Measurements from ENCODE around the gene RNF43.
A peak's percentile ranks its signal among the peaks of the same experiment; 100 is the strongest.

The RNF43 gene

GRCh38 chr17:58417300-58418092, at the start of gene RNF43:
TSS of gene RNF43 (minus strand) at chr17:58417534. CDS start at chr17:58415577, 1,957 bp downstream.
- peak; percentile 98 for DNase-seq

DNA sequence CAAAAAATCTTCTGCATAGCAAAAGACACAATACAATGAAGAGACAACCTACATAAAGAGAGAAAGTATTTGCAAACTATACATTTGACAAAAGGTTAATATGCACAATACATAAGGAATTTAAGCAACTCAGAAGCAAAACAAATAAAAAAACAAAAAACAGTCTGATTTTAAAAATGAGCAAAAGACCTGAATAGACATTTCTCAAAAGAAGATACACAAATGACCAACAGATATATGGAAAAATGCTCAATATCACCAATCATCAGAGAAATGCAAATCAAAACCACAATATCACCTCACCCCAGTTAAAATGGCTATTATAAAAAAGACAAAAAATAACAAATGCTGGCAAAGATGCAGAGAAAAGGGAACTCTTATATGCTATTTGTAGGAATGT, 38.2 kb upstream of the RNF43 start:
- DNase-seq = no peak

DNA sequence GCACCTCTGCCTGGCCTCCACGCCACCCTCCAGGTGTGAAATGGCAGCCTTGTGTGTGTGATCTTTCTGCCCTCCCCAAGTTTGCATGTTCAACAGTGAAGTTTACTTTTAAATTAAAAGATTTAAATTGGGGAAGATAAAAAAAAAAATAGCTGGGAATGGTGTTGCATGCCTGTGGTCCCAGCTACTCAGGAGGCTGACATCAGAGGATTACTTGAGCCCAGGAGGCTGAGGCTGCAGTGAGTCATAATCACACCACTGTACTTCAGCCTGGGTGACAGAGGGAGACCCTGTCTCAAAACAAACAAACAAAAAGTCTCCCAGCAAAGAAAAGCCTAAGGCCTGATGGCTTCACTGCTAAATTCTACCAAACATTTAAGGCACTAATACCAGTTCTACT, 35.4 kb upstream of the RNF43 start:
- no peak for DNase-seq

DNA sequence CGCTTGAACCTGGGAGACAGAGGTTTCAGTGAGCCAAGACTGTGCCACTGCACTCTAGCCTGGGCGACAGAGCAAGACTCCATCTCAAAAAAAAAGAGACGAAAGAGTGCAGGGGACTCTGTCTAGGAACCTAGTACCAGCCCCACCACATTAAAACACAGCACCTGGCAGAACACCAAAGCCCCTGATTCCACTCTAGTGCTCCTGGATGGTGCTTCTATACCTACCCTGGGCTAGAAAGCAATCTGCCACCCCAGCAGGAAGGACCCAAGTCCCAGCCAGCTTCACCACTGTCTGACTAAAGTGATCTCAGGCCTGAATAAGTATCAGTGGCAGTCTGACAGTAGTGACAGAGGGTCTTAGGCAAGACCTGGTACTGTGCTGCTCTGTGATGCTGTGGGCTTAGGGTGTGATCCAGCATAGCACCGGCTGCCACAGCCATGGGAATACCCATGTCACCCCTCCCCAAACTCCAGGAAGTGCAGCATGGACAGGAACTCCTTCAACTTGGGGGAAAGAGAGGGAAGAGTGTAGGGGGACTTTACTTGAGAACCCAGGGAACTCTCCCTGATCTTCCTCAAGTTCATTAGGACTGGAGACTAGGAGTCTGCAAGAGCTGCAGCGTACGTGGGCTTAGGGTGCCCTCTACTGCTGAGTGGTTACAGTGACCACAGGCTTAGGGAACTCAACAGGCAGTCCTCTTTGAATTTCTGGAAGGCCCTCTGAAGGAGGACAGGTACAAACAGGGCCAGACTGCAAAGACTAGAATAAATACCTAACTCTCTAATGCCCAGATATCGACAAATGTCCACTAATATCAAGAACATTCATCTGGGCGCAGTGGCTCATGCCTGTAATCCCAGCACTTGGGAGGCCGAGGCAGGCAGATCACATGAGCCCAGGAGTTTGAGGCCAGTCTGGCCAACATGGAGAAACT, 30.0 kb upstream of the RNF43 start:
- DNase-seq = peak; percentile 37

GRCh38 chr17:58446086-58446485, 28.8 kb upstream of the RNF43 start:
- no peak for DNase-seq

GRCh38 chr17:58436805-58437239, 19.5 kb upstream of the RNF43 start:
- DNase-seq = no peak

GRCh38 chr17:58436245-58436644, 18.9 kb upstream of the RNF43 start:
- DNase-seq = no peak

GRCh38 chr17:58432806-58433573, 15.7 kb upstream of the RNF43 start:
- DNase-seq = no peak

DNA sequence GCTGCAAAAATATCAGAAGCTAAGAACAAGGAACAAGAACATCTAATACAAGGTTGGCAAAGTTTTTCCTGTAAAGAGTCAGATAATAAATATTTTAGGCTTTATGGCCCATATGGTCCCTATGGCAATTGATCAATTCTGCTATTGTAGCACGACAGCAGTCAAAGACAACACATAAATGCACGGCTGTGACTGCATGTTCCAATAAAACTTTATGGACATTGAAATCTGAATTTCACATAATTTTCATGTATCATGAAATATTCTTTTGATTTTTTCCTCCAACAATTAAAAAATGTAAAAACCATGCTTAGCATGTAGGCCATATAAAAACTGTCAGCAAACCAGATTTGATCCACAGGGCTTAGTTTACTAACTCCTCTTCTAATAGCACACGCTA, 10.5 kb upstream of the RNF43 start:
- DNase-seq = no peak

GRCh38 chr17:58421711-58422110, 4.4 kb upstream of the RNF43 start:
- no peak for DNase-seq

- DNase-seq = no peak
Observed at GRCh38 chr17:58420827-58421226, 3.5 kb upstream of the RNF43 start.

GRCh38 chr17:58416937-58417299, 416 bp downstream of the RNF43 start:
- no peak for DNase-seq

DNA sequence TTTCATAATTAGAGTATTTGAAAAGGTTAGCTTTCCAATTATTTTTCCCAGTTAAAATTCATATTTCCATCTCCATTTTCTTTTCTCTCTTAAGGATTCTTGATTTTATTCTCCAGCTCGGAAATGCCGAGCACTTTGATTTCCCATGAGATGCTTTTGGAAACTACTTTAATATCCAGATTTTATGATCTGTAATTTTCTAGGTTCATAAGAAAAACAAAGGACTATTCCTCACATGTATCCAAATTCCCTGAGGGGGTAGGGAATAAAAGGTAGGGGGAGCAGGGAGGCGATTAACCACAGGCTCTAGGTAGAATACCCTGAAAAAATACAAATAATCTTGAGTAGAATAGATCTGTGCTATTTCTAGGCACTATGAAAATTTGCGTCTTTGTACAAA, 938 bp downstream of the RNF43 start:
- DNase-seq = no peak

DNA sequence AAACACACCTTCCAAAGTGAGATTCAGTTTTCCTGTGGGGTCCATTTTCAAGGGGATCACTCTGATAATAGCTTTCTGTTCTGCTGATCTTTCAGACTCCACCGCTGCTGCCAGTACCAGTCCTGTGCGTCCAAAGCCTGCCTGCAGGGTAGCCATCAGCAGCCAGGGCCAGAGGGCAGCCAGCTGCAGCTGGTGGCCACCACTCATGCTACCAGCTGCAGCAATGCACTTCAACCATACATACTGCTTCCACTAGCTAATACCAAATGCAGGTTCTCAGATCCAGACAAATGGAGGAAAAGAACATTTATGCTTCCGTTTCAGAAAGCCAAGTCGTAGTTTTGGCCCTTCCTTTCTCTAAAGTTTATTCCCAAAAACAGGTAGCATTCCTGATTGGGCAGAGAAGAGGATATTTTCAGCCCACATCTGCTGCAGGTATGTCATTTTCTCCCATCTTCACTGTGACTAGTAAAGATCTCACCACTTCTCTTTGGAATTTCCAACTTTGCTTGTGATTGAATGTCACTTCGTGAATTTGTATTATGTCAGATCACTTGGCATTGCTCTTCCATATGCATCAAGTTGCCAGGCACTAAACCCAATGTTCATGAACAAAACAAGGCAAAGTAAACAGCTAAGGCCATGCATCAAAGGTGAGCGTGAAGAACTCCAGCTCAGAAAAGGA, 1.8 kb downstream of the RNF43 start:
- DNase-seq = no peak

- peak; percentile 48 for DNase-seq
Observed at GRCh38 chr17:58414596-58414997, 2.7 kb downstream of the RNF43 start.

- DNase-seq = no peak
Observed at GRCh38 chr17:58413684-58414083, 3.6 kb downstream of the RNF43 start.

GRCh38 chr17:58412961-58413586, 4.3 kb downstream of the RNF43 start:
- no peak for DNase-seq

- no peak for DNase-seq
Observed at GRCh38 chr17:58412064-58412703, 5.2 kb downstream of the RNF43 start.

DNA sequence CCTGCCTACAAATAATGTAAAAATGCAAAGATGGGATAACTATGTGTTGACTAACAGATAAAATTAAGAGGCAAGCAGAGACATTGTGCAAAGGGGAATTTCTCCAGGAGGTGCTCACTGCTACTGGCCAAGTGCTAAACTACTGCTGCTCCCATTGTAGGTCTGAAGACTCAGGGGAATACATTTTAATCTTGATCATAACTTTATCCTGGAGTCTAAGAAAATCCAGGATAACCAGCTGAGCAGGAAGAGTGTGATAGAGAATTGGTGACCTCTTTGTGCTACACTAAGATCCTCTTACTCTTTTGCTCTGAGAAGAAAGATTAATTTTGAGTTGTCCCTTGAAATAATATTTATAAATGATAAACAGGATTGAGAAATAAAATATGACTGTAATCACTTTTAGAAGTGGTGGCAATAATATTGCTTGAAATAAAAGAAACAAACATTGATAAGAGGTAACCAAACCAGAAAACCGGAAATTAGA, 5.9 kb downstream of the RNF43 start:
- no peak for DNase-seq

DNA sequence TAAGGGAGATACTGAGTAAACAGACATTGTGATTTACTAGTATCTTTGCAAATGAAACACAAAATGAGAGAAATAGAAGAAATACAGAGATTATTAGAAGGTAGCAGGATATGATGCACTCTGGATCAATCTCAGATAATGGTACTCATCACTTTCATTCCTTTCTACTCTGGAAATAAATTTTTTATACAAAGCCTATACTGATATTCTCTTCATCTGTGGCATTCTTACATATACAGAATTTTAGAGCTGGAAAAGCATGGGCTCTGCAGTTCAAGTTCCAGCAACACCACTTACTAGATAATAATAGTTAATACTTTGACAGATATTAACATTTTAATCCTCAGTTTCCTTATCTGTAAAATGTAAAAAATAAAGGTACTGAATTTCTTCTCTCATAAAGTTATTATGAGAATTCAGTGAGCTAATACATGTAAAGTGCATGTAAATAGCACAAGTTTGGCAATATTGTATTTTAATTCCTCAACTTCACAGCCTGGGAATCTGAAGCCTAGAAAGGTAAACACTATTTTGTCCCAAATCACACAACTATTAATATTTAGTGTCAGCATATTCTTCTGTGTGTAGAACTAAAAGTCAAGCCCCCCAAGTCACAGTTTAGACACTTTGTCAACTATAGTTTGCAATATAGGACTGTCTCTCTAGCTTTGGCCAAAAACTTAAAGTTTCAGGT, 6.5 kb downstream of the RNF43 start:
- no peak for DNase-seq

GRCh38 chr17:58409432-58409831, 7.9 kb downstream of the RNF43 start:
- no peak for DNase-seq
